ENCODE results near the gene GPC2. TPM values are rescaled to one million over a fixed set of nuclear protein-coding genes. Genes with fewer than 3 reads are reported as not detected.
"Not testable (repeated sequence)": the region's sequence is repeated elsewhere in the genome, so short reads cannot be mapped to it uniquely, and the experiment has no call there.

The GPC2 gene
- total RNA-seq, 6 experiments from 2014 or later = 0.57 to 1.4 (median 0.86) TPM

- H3K4me3 Mint-ChIP-seq = peak within 1 kb of the TSS; percentile 96
- peaks cover 19% of the 10 kb centered on the region; the same call in 1 of the 2 replicates for H3K36me3 Mint-ChIP-seq (ENCODE audit: low read depth)
- peaks cover 6% of the 10 kb centered on the region for H3K27me3 Mint-ChIP-seq (ENCODE audit: insufficient read depth)
- peak; percentile 99 for DNase-seq
- peaks cover 25% of the 10 kb centered on the region for H3K4me1 Mint-ChIP-seq (ENCODE audit: low read depth)
- TF ChIP-seq CTCF (IDR thresholded peaks at IDR 0.05) = no peak
- H3K9me3 Mint-ChIP-seq = no peaks in the 10 kb centered on the region
- H3K27ac Mint-ChIP-seq = peak within 1 kb of the TSS; percentile 86
Observed at GRCh38 chr7:100148559-100149328, 28.4 kb downstream of the GPC2 start, which contains the start of gene LAMTOR4. LAMTOR4 (plus strand) TSS chr7:100148918; CDS start chr7:100148973, 55 bp downstream.

GRCh38 chr7:100148225-100148558, 29.0 kb downstream of the GPC2 start:
- H3K4me1 Mint-ChIP-seq (ENCODE audit: low read depth) = peaks cover 22% of the 10 kb centered on the region
- DNase-seq = no peak

GRCh38 chr7:100147278-100147677, 29.9 kb downstream of the GPC2 start:
- H3K27me3 Mint-ChIP-seq (ENCODE audit: insufficient read depth) = peaks cover 8% of the 10 kb centered on the region; the same call in 1 of the 2 replicates
- H3K9me3 Mint-ChIP-seq = no peaks in the 10 kb centered on the region
- no peak overlapping the region for H3K4me3 Mint-ChIP-seq
- DNase-seq = no peak
- peaks cover 7% of the 10 kb centered on the region; the same call in 1 of the 2 replicates for H3K36me3 Mint-ChIP-seq (ENCODE audit: low read depth)
- H3K4me1 Mint-ChIP-seq (ENCODE audit: low read depth) = peaks cover 16% of the 10 kb centered on the region
- no peak for TF ChIP-seq CTCF (IDR thresholded peaks at IDR 0.05)
- H3K27ac Mint-ChIP-seq = no peak overlapping the region

More at GRCh38 chr7:100148225-100148558, 29.0 kb downstream of the GPC2 start:
- no peaks in the 10 kb centered on the region for H3K9me3 Mint-ChIP-seq
- H3K27me3 Mint-ChIP-seq (ENCODE audit: insufficient read depth) = peaks cover 6% of the 10 kb centered on the region; the same call in 1 of the 2 replicates
- no peak for TF ChIP-seq CTCF (IDR thresholded peaks at IDR 0.05)
- H3K27ac Mint-ChIP-seq = peak overlapping the region; percentile 86
- H3K4me3 Mint-ChIP-seq = peak overlapping the region; percentile 96
- peaks cover 13% of the 10 kb centered on the region; the same call in 1 of the 2 replicates for H3K36me3 Mint-ChIP-seq (ENCODE audit: low read depth)

- not testable (repeated sequence) for DNase-seq; H3K27ac Mint-ChIP-seq; H3K27me3 Mint-ChIP-seq (ENCODE audit: insufficient read depth); H3K4me3 Mint-ChIP-seq; H3K9me3 Mint-ChIP-seq; H3K36me3 Mint-ChIP-seq (ENCODE audit: low read depth)
- peaks cover 19% of the 10 kb centered on the region for H3K4me1 Mint-ChIP-seq (ENCODE audit: low read depth)
Observed at GRCh38 chr7:100146350-100146749, 30.8 kb downstream of the GPC2 start.

- Mint-ChIP-seq H3K4me1 (ENCODE audit: low read depth) (peaks cover 7% of the 10 kb centered on the region), H3K36me3 (ENCODE audit: low read depth) (no peaks in the 10 kb centered on the region)
- TF ChIP-seq CTCF (IDR thresholded peaks at IDR 0.05) = no peak
Observed at GRCh38 chr7:100142461-100142860, 34.7 kb downstream of the GPC2 start.

GRCh38 chr7:100141555-100141949, 35.6 kb downstream of the GPC2 start:
- no peaks in the 10 kb centered on the region for H3K36me3 Mint-ChIP-seq (ENCODE audit: low read depth)
- H3K9me3 Mint-ChIP-seq = no peaks in the 10 kb centered on the region
- TF ChIP-seq CTCF (IDR thresholded peaks at IDR 0.05) = no peak
- H3K4me3 Mint-ChIP-seq = no peak overlapping the region
- H3K27me3 Mint-ChIP-seq (ENCODE audit: insufficient read depth) = peaks cover 4% of the 10 kb centered on the region
- peaks cover 7% of the 10 kb centered on the region for H3K4me1 Mint-ChIP-seq (ENCODE audit: low read depth)
- no peak overlapping the region for H3K27ac Mint-ChIP-seq
- DNase-seq = no peak

More at GRCh38 chr7:100142461-100142860, 34.7 kb downstream of the GPC2 start:
- H3K9me3 Mint-ChIP-seq = no peaks in the 10 kb centered on the region
- H3K27ac Mint-ChIP-seq = no peak overlapping the region
- peaks cover 4% of the 10 kb centered on the region for H3K27me3 Mint-ChIP-seq (ENCODE audit: insufficient read depth)
- no peak overlapping the region for H3K4me3 Mint-ChIP-seq
- no peak for DNase-seq
